GM19023 (cell line): ENCODE data around the gene P4HA1.
"Not testable (repeated sequence)": the region's sequence is repeated elsewhere in the genome, so short reads cannot be mapped to it uniquely, and the experiment has no call there.

Experiments used
- ATAC-seq: cut with Tn5 transposase; IDR thresholded peaks from one replicate; pipeline ENCODE4 v1.9.1; 2021; ENCODE audit warnings: mild to moderate bottlenecking, moderate library complexity; ENCODE audit not compliant: unreplicated experiment

The P4HA1 gene

GRCh38 chr10:73096449-73097304 is at the start of gene P4HA1:
P4HA1 (minus strand) TSS chr10:73096866; CDS start chr10:73074883, 21,983 bp downstream.
- ATAC-seq = peak; percentile 83

GRCh38 chr10:73141603-73142002 is 44.9 kb upstream of the P4HA1 start:
- no peak for ATAC-seq

- ATAC-seq = no peak
These were observed 42.6 kb upstream of the P4HA1 start for GRCh38 chr10:73139251-73139650.

GRCh38 chr10:73136627-73137026 is 40.0 kb upstream of the P4HA1 start:
- ATAC-seq = no peak

- no peak for ATAC-seq
These were observed 38.1 kb upstream of the P4HA1 start for GRCh38 chr10:73134727-73135126.

GRCh38 chr10:73131913-73132686 is 35.4 kb upstream of the P4HA1 start:
- ATAC-seq = no peak

- no peak for ATAC-seq
These were observed 34.6 kb upstream of the P4HA1 start for GRCh38 chr10:73131301-73131700.

GRCh38 chr10:73126343-73126742 is 29.7 kb upstream of the P4HA1 start:
- no peak for ATAC-seq

- no peak for ATAC-seq
These were observed 23.3 kb upstream of the P4HA1 start for GRCh38 chr10:73119952-73120351.

- ATAC-seq = no peak
These were observed 22.8 kb upstream of the P4HA1 start for GRCh38 chr10:73119457-73119856.

GRCh38 chr10:73117976-73118743 is 21.5 kb upstream of the P4HA1 start:
- ATAC-seq = peak; percentile 79

- no peak for ATAC-seq
These were observed 19.4 kb upstream of the P4HA1 start for GRCh38 chr10:73116017-73116416.

- ATAC-seq = no peak
These were observed 16.9 kb upstream of the P4HA1 start for GRCh38 chr10:73113551-73113950.

- ATAC-seq = not testable (repeated sequence)
These were observed 15.4 kb upstream of the P4HA1 start for GRCh38 chr10:73112032-73112431.

- ATAC-seq = no peak
These were observed 13.7 kb upstream of the P4HA1 start, which contains the start of gene NUDT13 for GRCh38 chr10:73110345-73110849. NUDT13 (plus strand) TSS chr10:73110455; CDS start chr10:73114366, 3,911 bp downstream.

GRCh38 chr10:73109248-73109652 is 12.6 kb upstream of the P4HA1 start:
- ATAC-seq = not testable (repeated sequence)

GRCh38 chr10:73106301-73106700 is 9.6 kb upstream of the P4HA1 start:
- ATAC-seq = no peak

GRCh38 chr10:73099141-73099540 is 2.5 kb upstream of the P4HA1 start:
- ATAC-seq = no peak

- ATAC-seq = no peak
These were observed 622 bp upstream of the P4HA1 start for GRCh38 chr10:73097305-73097670.

- ATAC-seq = peak; percentile 37
These were observed 621 bp downstream of the P4HA1 start for GRCh38 chr10:73096041-73096448.

GRCh38 chr10:73095481-73096021 is 1.1 kb downstream of the P4HA1 start:
- no peak for ATAC-seq
